ENCODE measurements around the gene SCFD2. TPM values are rescaled to one million over a fixed set of nuclear protein-coding genes. Genes with fewer than 3 reads are reported as not detected.
"Not testable (repeated sequence)": the region's sequence is repeated elsewhere in the genome, so short reads cannot be mapped to it uniquely, and the experiment has no call there.

SCFD2 gene
- total RNA-seq, 1 experiment from 2014 or later = 18.3 TPM

DNA sequence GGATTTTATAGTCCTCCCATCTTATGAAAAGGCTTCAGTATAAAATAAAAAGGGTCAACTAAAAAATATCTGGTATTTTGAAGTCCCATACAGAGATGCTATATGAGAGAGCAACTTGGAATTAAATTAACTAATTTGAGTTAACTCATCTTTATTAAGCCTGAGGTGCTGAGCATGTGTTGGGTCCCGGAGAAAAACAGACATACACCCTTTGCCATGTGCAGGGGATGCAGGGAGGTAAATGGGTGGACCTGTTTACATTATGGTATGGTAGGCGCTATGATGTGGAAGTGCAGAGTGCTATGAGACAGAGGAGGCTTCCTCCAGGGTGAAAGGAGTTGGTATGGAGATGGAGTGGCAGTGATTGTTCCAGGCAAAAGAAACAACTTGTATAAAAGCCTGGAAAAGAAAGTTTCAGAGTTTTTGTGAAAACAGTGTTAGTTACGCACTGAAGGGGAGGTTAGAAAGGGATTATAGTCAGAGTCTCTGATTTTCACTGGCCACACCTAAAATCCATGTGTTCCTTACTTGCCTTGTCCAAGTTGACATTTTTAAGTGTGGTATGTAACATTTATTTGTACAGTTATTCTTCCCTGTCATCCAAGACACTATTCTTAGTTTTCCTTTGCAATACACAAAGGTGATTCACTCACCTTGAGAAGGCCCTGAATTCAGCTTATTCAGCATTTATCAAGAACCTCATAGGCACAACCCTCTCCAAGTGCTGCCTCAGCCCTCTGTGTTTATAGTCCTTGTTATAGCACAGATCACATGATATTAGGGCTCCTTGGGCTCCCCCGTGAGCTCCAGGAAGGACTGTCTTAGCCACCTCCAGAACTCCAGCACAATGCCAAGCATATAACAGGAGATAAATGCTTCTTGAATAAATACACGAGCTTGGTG, 351.7 kb downstream of the SCFD2 start:
- peak; percentile 6 for DNase-seq (ENCODE audit: low read depth)

- peak; percentile 22 for DNase-seq (ENCODE audit: low read depth)
Measured at GRCh38 chr4:53012738-53013137, 353.1 kb downstream of the SCFD2 start.

- no peak for DNase-seq (ENCODE audit: low read depth)
Measured at GRCh38 chr4:53011259-53011905, 354.5 kb downstream of the SCFD2 start.

DNA sequence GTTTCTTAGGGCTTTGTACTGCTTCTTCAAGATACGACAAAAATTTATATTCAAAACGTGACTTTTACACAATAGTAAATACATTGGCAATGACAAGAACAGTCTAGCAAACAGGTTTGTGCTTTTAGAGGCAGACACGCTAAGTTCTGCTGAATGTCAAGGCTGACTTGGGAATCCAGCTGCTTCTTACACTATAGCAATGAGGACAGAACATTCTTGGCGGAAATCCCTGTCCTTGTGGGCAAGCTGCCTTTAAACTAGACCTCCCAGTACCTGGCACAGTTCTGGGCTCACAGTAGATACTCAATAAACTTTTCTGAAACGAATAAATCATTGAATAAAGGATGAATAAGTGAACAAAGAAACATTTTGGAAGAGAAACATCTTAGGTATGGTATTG, 355.5 kb downstream of the SCFD2 start:
- DNase-seq (ENCODE audit: low read depth) = no peak

GRCh38 chr4:53009824-53010223, 356.0 kb downstream of the SCFD2 start:
- DNase-seq (ENCODE audit: low read depth) = no peak

DNA sequence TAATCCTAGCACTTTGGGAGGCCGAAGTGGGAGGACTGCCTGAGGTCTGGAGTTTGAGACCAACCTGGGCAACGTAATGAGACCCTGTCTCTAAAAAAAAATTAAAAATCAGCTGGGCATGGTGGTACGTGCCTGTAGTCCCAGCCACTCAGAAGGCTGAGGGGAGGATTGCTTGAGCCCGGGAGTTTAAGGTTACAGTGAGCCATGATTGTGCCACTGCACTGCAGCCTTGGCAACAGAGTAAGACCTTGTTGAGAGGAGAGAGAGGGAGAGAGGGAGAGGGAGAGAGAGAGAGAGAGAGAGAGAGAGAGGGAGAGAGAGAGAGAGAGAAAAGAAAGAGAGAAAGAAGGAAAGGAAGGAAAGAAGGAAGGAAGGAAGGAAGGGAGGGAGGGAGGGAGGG, 358.8 kb downstream of the SCFD2 start:
- DNase-seq (ENCODE audit: low read depth) = no peak

- DNase-seq (ENCODE audit: low read depth) = no peak
Measured at GRCh38 chr4:53005808-53006207, 360.1 kb downstream of the SCFD2 start.

GRCh38 chr4:53005149-53005546, 360.7 kb downstream of the SCFD2 start:
- DNase-seq (ENCODE audit: low read depth) = no peak

DNA sequence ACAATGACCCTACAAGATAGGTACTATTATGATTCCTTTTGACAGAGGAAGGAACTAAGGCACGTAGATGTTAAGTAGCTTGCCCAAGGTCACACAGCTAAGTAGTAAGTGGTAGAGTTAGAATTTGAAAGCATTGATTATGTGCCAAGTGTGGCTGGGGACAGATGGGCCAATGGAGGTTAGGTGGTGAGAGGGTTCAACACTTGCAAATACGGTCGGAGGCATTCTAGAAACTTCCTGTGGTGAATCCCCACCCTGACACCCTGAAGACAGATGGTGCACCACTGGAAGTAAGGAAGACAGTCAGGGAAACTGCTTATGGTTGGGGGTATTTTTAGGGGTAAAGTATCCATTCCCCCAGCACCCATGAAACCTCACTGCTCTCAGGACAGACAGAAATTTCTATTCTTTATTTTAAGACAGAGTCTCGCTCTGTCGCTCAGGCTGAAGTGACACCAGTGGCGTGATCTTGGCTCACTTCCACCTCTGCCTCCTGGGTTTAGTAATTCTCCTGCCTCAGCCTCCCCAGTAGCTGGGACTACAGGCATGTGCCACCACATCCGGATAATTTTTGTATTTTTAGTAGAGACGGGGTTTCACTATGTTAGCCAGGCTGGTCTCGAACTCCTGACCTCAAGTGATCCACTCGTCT, 361.2 kb downstream of the SCFD2 start:
- DNase-seq (ENCODE audit: low read depth) = no peak

DNA sequence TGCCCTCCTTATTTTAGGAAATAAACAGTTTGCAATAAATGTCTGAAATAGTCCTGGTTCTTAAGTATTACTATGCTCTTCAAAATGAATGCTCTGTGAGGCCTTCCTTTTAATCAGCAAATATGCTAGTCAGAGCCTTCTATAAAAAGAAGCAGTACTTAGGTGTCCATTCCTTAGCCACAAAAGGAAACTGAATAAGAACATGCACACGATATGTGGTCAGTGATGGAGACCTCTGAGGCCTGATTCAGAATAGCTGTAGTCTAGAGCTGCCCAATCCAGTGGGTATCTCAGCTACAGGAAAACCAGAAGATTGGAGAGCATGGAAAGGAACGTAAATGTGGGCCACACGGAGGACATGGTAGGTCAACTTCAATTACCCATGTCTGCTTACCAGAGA, 361.9 kb downstream of the SCFD2 start:
- peak; percentile 38 for DNase-seq (ENCODE audit: low read depth)

- DNase-seq (ENCODE audit: low read depth) = no peak
Measured at GRCh38 chr4:53000560-53000959, 365.3 kb downstream of the SCFD2 start.

DNA sequence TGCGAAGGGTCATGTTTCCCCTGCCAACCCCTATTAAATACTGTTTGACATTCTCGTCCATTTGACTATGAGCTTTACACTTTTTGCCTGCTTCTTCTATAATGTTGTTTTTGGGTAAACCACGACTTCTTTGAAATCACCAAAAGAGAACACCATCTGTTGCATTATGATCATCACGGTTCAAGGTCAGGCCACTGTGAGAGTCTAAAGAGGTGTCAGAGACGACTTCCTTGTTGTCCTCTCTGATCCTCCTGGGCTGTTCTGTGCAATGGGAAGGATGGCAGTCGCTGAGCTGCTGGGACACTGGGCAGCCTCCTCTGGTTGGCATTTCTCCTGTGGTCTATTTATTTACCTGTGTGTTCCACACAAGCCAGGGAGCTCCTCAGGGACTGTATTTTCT, 366.2 kb downstream of the SCFD2 start:
- DNase-seq (ENCODE audit: low read depth) = no peak

DNA sequence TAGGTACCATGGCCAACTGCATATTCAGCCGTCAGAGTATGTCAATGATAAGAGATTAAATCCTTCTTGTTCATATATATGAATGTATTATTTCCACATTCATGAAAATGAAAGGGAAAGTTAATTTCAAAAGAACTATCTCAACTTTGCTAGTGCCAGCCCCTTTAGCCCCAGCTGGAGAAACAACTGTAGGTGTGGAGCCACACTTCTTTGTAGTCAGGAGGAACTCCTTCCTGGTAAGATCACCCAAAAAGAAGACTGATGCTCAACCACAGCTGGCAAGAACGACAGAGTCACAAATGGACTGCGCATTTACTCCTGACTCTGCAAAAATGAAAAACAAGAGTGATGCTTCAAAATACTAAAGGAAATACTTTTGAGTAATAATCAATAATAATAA, 367.4 kb downstream of the SCFD2 start:
- no peak for DNase-seq (ENCODE audit: low read depth)

GRCh38 chr4:52997132-52997416, 368.8 kb downstream of the SCFD2 start:
- no peak for DNase-seq (ENCODE audit: low read depth)

GRCh38 chr4:52996261-52997131, 369.4 kb downstream of the SCFD2 start:
- no peak for DNase-seq (ENCODE audit: low read depth)

- no peak for DNase-seq (ENCODE audit: low read depth)
Measured at GRCh38 chr4:52995360-52996030, 370.4 kb downstream of the SCFD2 start.

DNA sequence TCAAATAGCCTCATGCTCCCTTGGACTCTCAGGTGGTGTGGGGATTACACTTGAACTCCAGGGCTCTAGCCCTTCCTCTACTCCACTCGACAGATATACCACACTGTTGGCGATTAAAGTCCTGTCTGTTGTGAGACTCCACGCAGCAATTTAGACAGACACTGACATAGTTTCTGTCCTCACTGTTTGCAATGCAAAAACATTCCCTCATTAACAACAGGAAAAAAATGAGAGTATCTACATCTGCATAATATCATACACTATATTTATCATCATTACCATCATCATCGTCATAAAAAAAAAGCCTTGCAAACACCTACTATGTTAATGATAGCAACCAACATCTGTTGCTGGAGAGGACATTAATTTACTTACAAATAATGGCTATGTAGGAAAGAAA, 371.3 kb downstream of the SCFD2 start:
- no peak for DNase-seq (ENCODE audit: low read depth)

DNA sequence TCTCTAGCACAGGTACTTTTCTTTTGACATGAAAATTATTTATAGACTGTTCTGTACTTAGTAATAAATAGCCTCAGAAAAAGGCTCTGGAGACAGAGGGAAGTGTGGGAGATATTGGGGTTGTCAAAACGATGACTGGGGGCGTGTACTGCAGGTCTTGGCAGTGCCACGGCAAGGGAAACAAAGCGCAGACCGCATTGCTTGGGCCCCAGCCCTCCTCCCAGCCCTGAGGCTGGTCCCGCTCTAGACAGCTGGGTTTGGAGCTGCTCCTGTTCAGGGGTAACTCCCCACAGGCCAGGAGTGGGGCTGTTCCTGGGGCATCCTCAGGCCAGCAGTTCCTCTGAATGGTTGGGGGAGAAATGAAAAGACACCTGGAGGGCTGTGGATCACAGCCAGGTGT, 372.1 kb downstream of the SCFD2 start:
- no peak for DNase-seq (ENCODE audit: low read depth)

GRCh38 chr4:52992551-52992950, 373.3 kb downstream of the SCFD2 start:
- not testable (repeated sequence) for DNase-seq (ENCODE audit: low read depth)

- no peak for DNase-seq (ENCODE audit: low read depth)
Measured at GRCh38 chr4:52991472-52991871, 374.4 kb downstream of the SCFD2 start.

- DNase-seq (ENCODE audit: low read depth) = no peak
Measured at GRCh38 chr4:52990706-52991105, 375.2 kb downstream of the SCFD2 start.
